Pancreas (tissue), 10 donors: Measurements from ENCODE around the gene IGLON5. TPM values are rescaled to one million over a fixed set of nuclear protein-coding genes. Genes with fewer than 3 reads are reported as not detected.

Experiments
- ATAC-seq, 4 donors: fragments of 200-7000 bp; cut with Tn5 transposase; one replicate each; pipeline versions ENCODE4 v1.8.0 to v1.9.1; 2020; ENCODE audit warnings: mild to moderate bottlenecking in 4 of 4, moderate library complexity in 4 of 4
- DNase-seq, 6 donors: peaks; one replicate each; pipeline ENCODE4 v3.0.0-alpha.2; 2020
- FAIRE-seq: peaks from 2 replicates; lab custom pipeline; 2012; peaks lifted over from hg19 to GRCh38; lab: Jason Lieb, UNC
- H3K27ac ChIP-seq, 4 donors: fragments of 200-600 bp; sonication (generic); 1 replicate in 3 of 4; 2 replicates in 1 of 4; pipeline versions ENCODE4 v1.5.0 to v1.8.0; 2020
- H3K27me3 ChIP-seq, 4 donors: fragments of 200-600 bp; one replicate each; pipeline ENCODE4 v1.8.0; 2021
- H3K36me3 ChIP-seq, 3 donors: fragments of 200-600 bp; sonication (generic) in 1 of 3; one replicate each; pipeline versions ENCODE4 v1.5.0 to v1.8.0; 2020 to 2021
- H3K4me1 ChIP-seq, 3 donors: fragments of 200-600 bp; one replicate each; pipeline ENCODE4 v1.8.0; 2021
- H3K4me3 ChIP-seq, 4 donors: fragments of 200-600 bp; sonication (generic) in 2 of 4; one replicate each; pipeline versions ENCODE4 v1.5.0 to v1.8.0; 2020 to 2021
- H3K9me3 ChIP-seq, 4 donors: fragments of 200-600 bp; one replicate each; pipeline ENCODE4 v1.8.0; 2021
- CTCF ChIP-seq, 4 donors: fragments of 200-600 bp; sonication (generic) in 3 of 4; IDR thresholded peaks; one replicate each; pipeline versions ENCODE4 v1.5.0 to v1.8.0; 2021; ENCODE audit warnings: antibody characterized with exemption in 4 of 4
- WGBS, 2 donors: extraction: QIAGEN DNeasy Blood & Tissue Kit; methylation state at CpG; one replicate each; pipeline ENCODE4 v1.1.7; 2013; 5-methylcytosine and 5-hydroxymethylcytosine counted together
- intact Hi-C, 3 donors: fragments of 100-400 bp; cut with DNase I; formaldehyde crosslinking; loops; one replicate each; pipeline versions ENCODE4 v1.11.1 to v1.14.2; 2022
- polyA plus RNA-seq, 2 donors: library from polyadenylated mRNA; stranded (reverse); fragments of 200-250 nt; gene quantifications; one replicate each; pipeline ENCODE4 v1.2.3, GENCODE V29; 2013
- total RNA-seq, 6 donors: library from RNA; stranded (reverse); fragmentation: NEBNext Ultra II Directional in 4 of 6; extraction: Animal tissue kit (Norgen Biotek cat#: 25700) in 4 of 6; gene quantifications; one replicate each; pipeline versions ENCODE4 v1.2.1 to v1.2.4, GENCODE V29; 2021 to 2023
- donor health status: healthy with polysubstance abuse.
- donor health status: DM: no; HTN: no; CAD: no; lungs with moderate emphysema.
- donor health status: DM: no; HTN: no; CAD: no.
- donor health status: control.
- donor health status: control.
- donor health status: Bipolar disorder and iron deficiency.
- donor health status: DM: yes; HTN: yes; CAD: no.
- donor health status: DM: no; HTN: no; CAD: no.
- donor health status: DM: no; HTN: no; CAD: no.
- donor health status: DM: yes; HTN: yes; CAD: no.

Gene IGLON5
- total and polyA plus RNA-seq, 8 donors: 0.06 to 0.09 (median 0.07) TPM; not detected in 4

- WGBS, 2 donors: 26 to 30% methylated on average over 15 of the region's 15 CpGs
- no peak overlapping the region for H3K4me3 ChIP-seq
- no peaks in the 10 kb centered on the region for H3K4me1 ChIP-seq
- no peak overlapping the region for H3K27ac ChIP-seq
- DNase-seq: no peak
- intact Hi-C loops: no loop called here
- FAIRE-seq: no peak
- H3K9me3 ChIP-seq: no peaks in the 10 kb centered on the region
- no peaks in the 10 kb centered on the region for H3K36me3 ChIP-seq
- no peak for ATAC-seq
- no peaks in the 10 kb centered on the region for H3K27me3 ChIP-seq
- no peak for TF ChIP-seq CTCF (IDR thresholded peaks at IDR 0.05)
Observed at GRCh38 chr19:51295382-51296126, 15.9 kb upstream of the IGLON5 start.

- no peak overlapping the region for H3K4me3 ChIP-seq
- intact Hi-C loops: no loop called here
- DNase-seq: no peak
- no peak for ATAC-seq
- H3K36me3 ChIP-seq: no peaks in the 10 kb centered on the region
- WGBS, 2 donors: 34 to 42% methylated on average over 9 of the region's 9 CpGs
- H3K27ac ChIP-seq: no peak overlapping the region
- H3K9me3 ChIP-seq: no peaks in the 10 kb centered on the region
- FAIRE-seq: no peak
- H3K4me1 ChIP-seq: no peaks in the 10 kb centered on the region
- no peak for TF ChIP-seq CTCF (IDR thresholded peaks at IDR 0.05)
- no peaks in the 10 kb centered on the region for H3K27me3 ChIP-seq
Observed at GRCh38 chr19:51296336-51297093, 14.9 kb upstream of the IGLON5 start.

GRCh38 chr19:51297406-51297805, 14.0 kb upstream of the IGLON5 start:
- no peak overlapping the region for H3K27ac ChIP-seq
- intact Hi-C loops: no loop called here
- no peaks in the 10 kb centered on the region for H3K36me3 ChIP-seq
- H3K27me3 ChIP-seq: no peaks in the 10 kb centered on the region
- TF ChIP-seq CTCF (IDR thresholded peaks at IDR 0.05): no peak
- WGBS, 2 donors: 43% methylated on average over 5 of the region's 5 CpGs
- no peaks in the 10 kb centered on the region for H3K4me1 ChIP-seq
- no peaks in the 10 kb centered on the region for H3K9me3 ChIP-seq
- DNase-seq (no peak), FAIRE-seq (no peak), ATAC-seq (no peak)
- H3K4me3 ChIP-seq: no peak overlapping the region

- H3K9me3 ChIP-seq: no peaks in the 10 kb centered on the region
- H3K27me3 ChIP-seq: no peaks in the 10 kb centered on the region
- DNase-seq (no peak), ATAC-seq (no peak), FAIRE-seq (no peak)
- no peak for TF ChIP-seq CTCF (IDR thresholded peaks at IDR 0.05)
- no peak overlapping the region for H3K4me3 ChIP-seq
- H3K27ac ChIP-seq: no peak overlapping the region
- no peaks in the 10 kb centered on the region for H3K4me1 ChIP-seq
- intact Hi-C loops: no loop called here
- no peaks in the 10 kb centered on the region for H3K36me3 ChIP-seq
- 47 to 57% methylated on average over 7 of the region's 7 CpGs for WGBS, 2 donors
Observed at GRCh38 chr19:51301266-51301665, 10.2 kb upstream of the IGLON5 start.

GRCh38 chr19:51305479-51305878, 6.0 kb upstream of the IGLON5 start:
- Histone ChIP-seq H3K4me3 (no peak overlapping the region), H3K9me3 (no peaks in the 10 kb centered on the region), H3K27me3 (no peaks in the 10 kb centered on the region), H3K36me3 (no peaks in the 10 kb centered on the region), H3K27ac (no peak overlapping the region), H3K4me1 (no peaks in the 10 kb centered on the region)
- no peak for FAIRE-seq
- 47 to 63% methylated on average over 3 of the region's 3 CpGs for WGBS, 2 donors
- ATAC-seq: no peak
- DNase-seq: no peak
- TF ChIP-seq CTCF (IDR thresholded peaks at IDR 0.05): no peak
- intact Hi-C loops: no loop called here
